Breast epithelium (tissue), 4 donors: ENCODE results near the gene HOXA11. TPM values are rescaled to one million over a fixed set of nuclear protein-coding genes. Genes with fewer than 3 reads are reported as not detected.

Source experiments
- DNase-seq, 2 donors: peaks; one replicate each; pipeline ENCODE4 v3.0.0-alpha.2; 2019; ENCODE audit warnings: low spot score in 2 of 2
- H3K27ac ChIP-seq, 2 donors: fragments of 200-600 bp; sonication (generic) in 1 of 2; one replicate each; pipeline ENCODE4 v1.5.1; 2016 to 2019; ENCODE audit warnings: mild to moderate bottlenecking in 1 of 2
- H3K27me3 ChIP-seq, 2 donors: fragments of 200-600 bp; sonication (generic) in 1 of 2; one replicate each; pipeline versions ENCODE4 v1.5.1 to v1.6.0; 2017 to 2019; ENCODE audit warnings: control low read depth in 1 of 2, mild to moderate bottlenecking in 1 of 2
- H3K36me3 ChIP-seq: fragments of 200-600 bp; one replicate; pipeline ENCODE4 v1.5.1; 2019
- H3K4me1 ChIP-seq, 2 donors: fragments of 200-600 bp; sonication (generic); one replicate each; pipeline ENCODE4 v1.5.1; 2016 to 2019; ENCODE audit warnings: control low read depth in 1 of 2
- H3K4me3 ChIP-seq, 3 donors: fragments of 200-600 bp; sonication (generic); 1 replicate in 2 of 3; 2 replicates in 1 of 3; pipeline ENCODE4 v1.5.1; 2016 to 2019; ENCODE audit warnings: mild to moderate bottlenecking in 3 of 3, moderate library complexity in 2 of 3
- H3K9me3 ChIP-seq, 2 donors: fragments of 200-600 bp; sonication (generic) in 1 of 2; one replicate each; pipeline ENCODE4 v1.5.1; 2016 to 2019; ENCODE audit warnings: control low read depth in 1 of 2
- CTCF ChIP-seq, 3 donors: fragments of 450-650 bp; IDR thresholded peaks; one replicate each; pipeline ENCODE4 v1.5.1; 2016 to 2017; ENCODE audit warnings: antibody characterized with exemption in 3 of 3, mild to moderate bottlenecking in 3 of 3, moderate library complexity in 3 of 3
- POLR2A ChIP-seq: fragments of 450-650 bp; IDR thresholded peaks from one replicate; pipeline ENCODE4 v1.6.1; 2016; ENCODE audit warnings: antibody characterized with exemption, mild to moderate bottlenecking, moderate library complexity
- POLR2AphosphoS5 ChIP-seq, 3 donors: sonication (generic); formaldehyde crosslinking; IDR thresholded peaks; one replicate each; pipeline ENCODE4 v1.6.1; 2017; ENCODE audit warnings: antibody characterized with exemption in 3 of 3
- intact Hi-C: fragments of 100-400 bp; cut with DNase I; formaldehyde crosslinking; loops from one replicate; pipeline ENCODE4 v1.15.1; 2023; ENCODE audit warnings: low total_unique reads
- total RNA-seq, 3 donors: library from RNA; depleted of rRNA; stranded (reverse); fragments of >200 nt; gene quantifications; one replicate each; pipeline ENCODE4 v1.1.0, GENCODE V29; 2016

The HOXA11 gene
- total RNA-seq, 3 donors from 2014 or later: 1.9 TPM; not detected in 2

DNA sequence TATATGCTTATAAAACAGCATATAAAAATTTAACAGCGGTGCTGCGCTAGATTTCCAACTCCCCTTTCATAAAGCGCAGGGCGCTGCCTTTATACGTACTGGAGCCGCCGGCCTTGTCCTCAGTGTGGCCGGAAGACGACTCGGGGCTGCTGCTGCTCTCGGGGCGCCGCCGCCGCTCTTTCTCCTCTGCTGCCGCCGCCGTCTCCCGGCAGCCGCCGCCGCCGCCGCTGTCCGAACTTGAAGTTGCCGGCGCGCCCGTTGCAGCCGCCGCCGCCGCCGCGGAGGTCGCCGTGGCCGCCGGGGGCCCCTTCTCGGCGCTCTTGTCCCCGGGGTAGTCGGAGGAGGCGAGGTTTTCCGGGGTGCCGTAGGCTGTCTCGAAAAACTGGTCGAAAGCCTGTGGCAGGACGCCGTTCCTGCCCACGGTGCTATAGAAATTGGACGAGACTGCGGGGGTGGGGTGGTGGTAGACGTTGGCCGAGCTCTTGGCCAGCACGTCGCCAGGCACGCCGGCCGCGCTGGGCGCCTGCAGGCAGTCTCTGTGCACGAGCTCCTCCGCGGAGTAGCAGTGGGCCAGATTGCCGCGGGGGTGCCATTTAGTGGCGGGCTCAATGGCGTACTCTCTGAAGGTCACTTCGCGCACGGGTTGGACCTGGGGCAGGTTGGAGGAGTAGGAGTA lies 557 bp downstream of the HOXA11 start:
- intact Hi-C loops: no loop called here
- Histone ChIP-seq H3K27ac (no peak overlapping the region), H3K27me3 (peaks cover 24 to 97% of the 10 kb centered on the region in 2 donors), H3K4me1 (peaks cover 0 to 15% of the 10 kb centered on the region in 2 donors), H3K36me3 (no peaks in the 10 kb centered on the region), H3K4me3 (peak overlapping the region; percentile 39 to 69 (median 55)), H3K9me3 (no peaks in the 10 kb centered on the region)
- DNase-seq: peak in 1 of 2 donors; percentile 51
- TF ChIP-seq POLR2A: no peak
- no peak for TF ChIP-seq CTCF (IDR thresholded peaks at IDR 0.05)
- TF ChIP-seq POLR2AphosphoS5 (IDR thresholded peaks at IDR 0.05): no peak

GRCh38 chr7:27183682-27184336 lies 1.2 kb downstream of the HOXA11 start:
- Histone ChIP-seq H3K4me1 (peaks cover 0 to 15% of the 10 kb centered on the region in 2 donors), H3K4me3 (peak overlapping the region; percentile 39 to 69 (median 55)), H3K27me3 (peaks cover 19 to 97% of the 10 kb centered on the region in 2 donors), H3K9me3 (no peaks in the 10 kb centered on the region), H3K36me3 (no peaks in the 10 kb centered on the region), H3K27ac (no peak overlapping the region)
- no peak for TF ChIP-seq CTCF (IDR thresholded peaks at IDR 0.05)
- TF ChIP-seq POLR2AphosphoS5 (IDR thresholded peaks at IDR 0.05): no peak
- TF ChIP-seq POLR2A: no peak
- intact Hi-C loops: no loop called here
- DNase-seq: no peak

GRCh38 chr7:27182861-27183681 lies 2.0 kb downstream of the HOXA11 start:
- H3K36me3 ChIP-seq: no peaks in the 10 kb centered on the region
- TF ChIP-seq POLR2AphosphoS5 (IDR thresholded peaks at IDR 0.05) (no peak), POLR2A (no peak), CTCF (IDR thresholded peaks at IDR 0.05) (no peak)
- H3K9me3 ChIP-seq: no peaks in the 10 kb centered on the region
- intact Hi-C loops: no loop called here
- H3K4me1 ChIP-seq: peaks cover 0 to 15% of the 10 kb centered on the region in 2 donors
- no peak overlapping the region for H3K27ac ChIP-seq
- peaks cover 16 to 91% of the 10 kb centered on the region in 2 donors for H3K27me3 ChIP-seq
- H3K4me3 ChIP-seq: peak overlapping the region; percentile 39 to 55 (median 54)
- DNase-seq: peak in 1 of 2 donors; percentile 38

GRCh38 chr7:27182285-27182841 lies 2.7 kb downstream of the HOXA11 start:
- H3K4me1 ChIP-seq: peaks cover 0 to 15% of the 10 kb centered on the region in 2 donors
- TF ChIP-seq POLR2AphosphoS5 (IDR thresholded peaks at IDR 0.05): no peak
- no peak for TF ChIP-seq POLR2A
- TF ChIP-seq CTCF (IDR thresholded peaks at IDR 0.05): no peak
- intact Hi-C loops: no loop called here
- no peak overlapping the region for H3K27ac ChIP-seq
- no peaks in the 10 kb centered on the region for H3K9me3 ChIP-seq
- H3K36me3 ChIP-seq: no peaks in the 10 kb centered on the region
- H3K27me3 ChIP-seq: peaks cover 16 to 89% of the 10 kb centered on the region in 2 donors
- DNase-seq: peak in 1 of 2 donors; percentile 46
- no peak overlapping the region for H3K4me3 ChIP-seq
